ENCODE results near the gene TEX14.

TEX14 gene, protein sequence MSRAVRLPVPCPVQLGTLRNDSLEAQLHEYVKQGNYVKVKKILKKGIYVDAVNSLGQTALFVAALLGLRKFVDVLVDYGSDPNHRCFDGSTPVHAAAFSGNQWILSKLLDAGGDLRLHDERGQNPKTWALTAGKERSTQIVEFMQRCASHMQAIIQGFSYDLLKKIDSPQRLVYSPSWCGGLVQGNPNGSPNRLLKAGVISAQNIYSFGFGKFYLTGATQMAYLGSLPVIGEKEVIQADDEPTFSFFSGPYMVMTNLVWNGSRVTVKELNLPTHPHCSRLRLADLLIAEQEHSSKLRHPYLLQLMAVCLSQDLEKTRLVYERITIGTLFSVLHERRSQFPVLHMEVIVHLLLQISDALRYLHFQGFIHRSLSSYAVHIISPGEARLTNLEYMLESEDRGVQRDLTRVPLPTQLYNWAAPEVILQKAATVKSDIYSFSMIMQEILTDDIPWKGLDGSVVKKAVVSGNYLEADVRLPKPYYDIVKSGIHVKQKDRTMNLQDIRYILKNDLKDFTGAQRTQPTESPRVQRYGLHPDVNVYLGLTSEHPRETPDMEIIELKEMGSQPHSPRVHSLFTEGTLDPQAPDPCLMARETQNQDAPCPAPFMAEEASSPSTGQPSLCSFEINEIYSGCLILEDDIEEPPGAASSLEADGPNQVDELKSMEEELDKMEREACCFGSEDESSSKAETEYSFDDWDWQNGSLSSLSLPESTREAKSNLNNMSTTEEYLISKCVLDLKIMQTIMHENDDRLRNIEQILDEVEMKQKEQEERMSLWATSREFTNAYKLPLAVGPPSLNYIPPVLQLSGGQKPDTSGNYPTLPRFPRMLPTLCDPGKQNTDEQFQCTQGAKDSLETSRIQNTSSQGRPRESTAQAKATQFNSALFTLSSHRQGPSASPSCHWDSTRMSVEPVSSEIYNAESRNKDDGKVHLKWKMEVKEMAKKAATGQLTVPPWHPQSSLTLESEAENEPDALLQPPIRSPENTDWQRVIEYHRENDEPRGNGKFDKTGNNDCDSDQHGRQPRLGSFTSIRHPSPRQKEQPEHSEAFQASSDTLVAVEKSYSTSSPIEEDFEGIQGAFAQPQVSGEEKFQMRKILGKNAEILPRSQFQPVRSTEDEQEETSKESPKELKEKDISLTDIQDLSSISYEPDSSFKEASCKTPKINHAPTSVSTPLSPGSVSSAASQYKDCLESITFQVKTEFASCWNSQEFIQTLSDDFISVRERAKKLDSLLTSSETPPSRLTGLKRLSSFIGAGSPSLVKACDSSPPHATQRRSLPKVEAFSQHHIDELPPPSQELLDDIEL (N-terminal part only)

DNA sequence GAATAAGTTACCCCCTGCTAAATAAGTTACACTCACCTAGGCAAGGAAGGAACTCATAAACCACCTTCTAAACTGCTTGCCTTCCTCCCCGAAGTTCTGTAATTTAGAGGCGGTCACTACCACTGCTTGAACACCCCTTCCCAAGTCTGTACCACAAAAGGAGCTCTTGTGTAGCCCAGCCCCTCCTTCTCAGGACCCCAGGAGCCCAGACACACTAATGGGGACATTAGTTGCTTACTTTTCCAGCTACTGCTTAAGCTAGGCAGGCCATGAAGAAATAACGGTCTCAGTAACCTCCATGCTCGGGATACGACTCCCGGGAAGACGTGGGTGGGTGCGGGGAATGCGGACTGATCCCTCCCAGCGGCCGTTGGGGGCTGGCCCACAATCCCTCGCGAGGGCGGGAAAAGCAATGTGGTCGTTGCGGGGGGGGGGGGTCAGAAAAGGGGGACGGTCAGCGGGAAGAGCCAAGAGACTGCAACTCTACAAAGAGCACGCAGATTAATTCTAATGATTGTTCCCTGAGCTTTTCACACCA is at the start of gene TEX14:
Gene TEX14, minus strand, starts transcription at position 345 of the 538 bp plus-strand sequence. CDS start 40,044 bp downstream, outside the sequence.
- H3K27ac ChIP-seq: peak within 1 kb of the TSS; percentile 58
- no peak for DNase-seq (ENCODE audit: low read depth, low spot score)

DNA sequence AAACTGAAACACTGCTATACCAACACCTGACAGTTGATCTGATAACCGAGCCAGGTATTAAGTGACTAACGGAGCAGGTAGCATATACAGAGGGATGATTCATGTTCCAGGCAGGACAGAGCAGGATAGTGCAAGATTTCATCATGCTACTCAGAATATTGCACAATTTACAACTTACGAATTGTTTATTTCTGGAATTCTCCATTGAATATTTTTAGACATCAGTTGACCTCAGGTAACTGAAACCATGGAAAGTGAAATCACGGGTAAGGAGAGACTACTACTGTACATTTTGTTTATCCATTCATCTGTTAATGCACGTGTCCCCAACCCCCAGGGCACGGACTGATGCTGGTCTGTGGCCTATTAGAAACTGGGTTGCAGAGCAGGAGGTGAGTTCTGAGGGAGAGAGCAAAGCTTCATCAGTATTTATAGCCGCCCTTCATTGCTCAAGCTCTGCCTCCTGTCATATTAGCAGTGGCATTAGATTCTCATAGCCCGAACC is 49.3 kb upstream of the TEX14 start:
- H3K27ac ChIP-seq: peak overlapping the region; percentile 58
- DNase-seq (ENCODE audit: low read depth, low spot score): peak; percentile 88

DNA sequence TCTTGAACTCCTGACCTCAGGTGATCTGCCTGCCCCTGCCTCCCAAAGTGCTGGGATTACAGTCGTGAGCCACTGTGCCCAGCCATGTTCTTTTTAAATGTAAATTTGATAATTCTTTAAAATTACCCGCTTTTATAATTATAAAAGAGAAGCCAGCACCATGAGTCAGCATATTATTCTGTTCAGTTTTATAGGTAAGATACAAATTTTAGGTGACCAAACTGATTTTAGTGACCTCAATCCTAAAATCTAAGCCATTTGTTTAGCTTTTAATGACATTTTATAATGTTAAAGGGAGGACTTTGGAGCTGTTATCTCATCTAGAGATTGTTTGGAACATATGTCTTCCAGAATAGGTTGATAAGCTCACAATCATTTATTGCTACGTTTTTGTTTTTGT is 43.0 kb upstream of the TEX14 start:
- no peak overlapping the region for H3K27ac ChIP-seq
- no peak for DNase-seq (ENCODE audit: low read depth, low spot score)

DNA sequence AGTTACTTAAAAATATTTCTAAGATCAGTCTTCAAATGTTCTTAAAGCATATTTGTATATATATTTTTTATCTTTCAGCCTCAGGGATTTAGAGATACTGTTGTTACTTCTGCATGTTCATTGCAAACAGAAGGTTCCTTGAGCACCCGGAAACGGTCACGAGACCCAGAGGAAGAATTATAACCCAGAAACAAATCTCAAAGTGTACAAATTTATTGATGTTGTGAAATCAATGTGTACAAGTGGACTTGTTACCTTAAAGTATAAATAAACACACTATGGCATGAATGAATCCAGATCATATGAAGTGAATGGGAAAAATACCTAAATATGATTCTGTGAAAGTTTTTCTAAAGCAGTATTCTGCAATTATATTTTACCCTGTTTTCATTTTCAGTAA is 42.2 kb upstream of the TEX14 start:
- H3K27ac ChIP-seq: no peak overlapping the region
- no peak for DNase-seq (ENCODE audit: low read depth, low spot score)

DNA sequence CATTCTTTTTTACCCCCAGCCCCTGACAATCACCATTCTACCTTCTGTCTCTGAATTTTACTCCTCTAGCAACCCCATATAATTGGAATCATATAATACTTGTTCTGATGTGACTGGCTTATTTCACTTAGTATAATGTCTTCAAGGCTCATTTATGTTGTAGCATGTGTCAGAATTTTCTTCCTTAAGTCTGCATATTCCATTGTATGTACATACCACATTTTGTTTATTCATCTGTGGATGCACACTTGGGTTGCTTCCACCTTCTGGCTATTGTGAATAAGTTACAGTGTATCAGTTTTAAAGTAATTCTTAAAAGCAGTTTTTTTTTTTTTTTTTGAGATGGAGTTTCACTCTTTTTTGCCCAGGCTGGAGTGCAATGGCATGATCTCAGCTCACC is 39.1 kb upstream of the TEX14 start:
- DNase-seq (ENCODE audit: low read depth, low spot score): no peak
- H3K27ac ChIP-seq: no peak overlapping the region

DNA sequence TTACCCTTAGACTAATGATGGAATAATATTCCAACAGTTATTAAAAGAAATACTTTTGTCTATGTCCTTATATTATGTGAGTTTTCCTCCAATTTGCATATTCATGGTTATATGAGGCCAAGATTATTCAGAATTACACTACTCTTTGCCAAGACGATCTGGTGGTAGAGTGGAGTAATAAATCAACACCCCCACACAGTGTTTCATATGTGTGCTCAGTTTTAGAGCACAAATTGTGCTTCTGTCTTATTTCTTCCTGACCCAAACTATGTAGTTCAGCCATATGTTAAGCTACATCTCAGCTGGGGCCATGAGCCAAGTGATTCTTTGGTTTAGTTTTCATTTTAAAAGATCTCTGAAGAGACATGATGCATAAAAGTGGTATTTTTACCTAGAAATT is 37.0 kb upstream of the TEX14 start:
- DNase-seq (ENCODE audit: low read depth, low spot score): no peak
- no peak overlapping the region for H3K27ac ChIP-seq

DNA sequence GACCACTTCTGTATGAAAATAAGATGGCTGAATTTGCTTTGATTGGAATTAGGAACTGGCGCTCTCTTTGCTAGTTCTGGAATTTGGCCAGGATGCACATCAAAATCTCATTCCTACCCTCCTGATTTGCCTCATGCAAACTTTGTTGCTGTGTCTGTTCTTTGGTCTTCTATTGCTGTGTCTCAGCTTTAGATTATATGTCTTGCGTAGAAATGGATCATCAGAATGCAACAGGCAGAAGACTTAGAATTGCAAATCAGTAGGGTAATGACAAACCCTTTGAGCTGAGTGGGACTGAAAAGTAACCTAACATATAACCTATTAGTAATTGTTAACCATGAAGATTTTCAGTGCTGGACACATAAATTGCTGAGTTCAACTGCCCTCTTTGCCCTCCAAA is 30.9 kb upstream of the TEX14 start:
- no peak overlapping the region for H3K27ac ChIP-seq
- no peak for DNase-seq (ENCODE audit: low read depth, low spot score)

DNA sequence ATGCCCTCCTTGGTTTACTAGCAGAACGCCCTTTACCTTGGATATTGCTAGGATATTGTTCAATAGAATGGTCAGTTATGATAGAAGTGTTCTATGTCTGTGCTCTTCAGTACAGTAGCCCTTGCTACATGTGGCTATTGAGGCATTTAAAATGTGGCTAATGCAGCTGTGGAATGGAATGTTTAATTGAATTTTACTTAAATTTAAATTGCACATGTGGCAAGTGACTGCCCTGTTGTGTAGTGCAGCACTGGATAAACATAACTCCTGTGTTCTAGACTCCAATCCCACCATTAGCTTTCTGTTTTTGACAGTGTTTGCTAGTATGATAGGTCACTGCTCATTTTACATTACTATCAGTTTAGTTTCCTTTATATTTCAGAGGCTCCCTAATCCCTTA is 30.4 kb upstream of the TEX14 start:
- H3K27ac ChIP-seq: no peak overlapping the region

DNA sequence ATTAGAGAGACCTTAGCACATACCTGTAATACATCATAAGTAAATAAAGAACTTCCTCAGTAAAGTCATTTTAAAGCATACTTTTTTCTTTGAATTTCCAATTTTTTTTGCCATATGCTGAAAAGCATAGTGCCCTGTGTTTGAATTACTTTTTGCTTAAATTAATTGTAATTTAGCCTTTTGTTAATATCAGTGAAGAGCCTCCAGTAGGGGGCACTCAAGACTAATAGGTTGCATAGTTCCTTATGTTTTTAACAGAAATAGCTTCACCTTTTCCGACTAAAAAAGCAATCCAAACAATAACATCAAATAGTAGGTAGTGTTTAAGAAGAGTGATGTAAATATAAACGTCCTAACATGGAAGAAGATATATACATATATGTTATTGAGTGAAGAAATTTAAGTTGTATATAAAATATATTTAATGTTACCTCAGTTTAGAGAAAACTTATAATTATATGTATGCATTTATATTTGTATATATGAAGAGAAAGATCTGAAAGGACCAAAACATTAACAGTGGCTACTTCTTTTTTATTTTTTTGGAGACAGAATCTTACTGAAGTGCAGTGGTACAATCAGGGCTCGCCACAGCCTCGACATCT is 19.2 kb upstream of the TEX14 start:
- no peak for DNase-seq (ENCODE audit: low read depth, low spot score)
- H3K27ac ChIP-seq: no peak overlapping the region

More for the DNA sequence above, 30.4 kb upstream of the TEX14 start:
- DNase-seq (ENCODE audit: low read depth, low spot score): no peak

DNA sequence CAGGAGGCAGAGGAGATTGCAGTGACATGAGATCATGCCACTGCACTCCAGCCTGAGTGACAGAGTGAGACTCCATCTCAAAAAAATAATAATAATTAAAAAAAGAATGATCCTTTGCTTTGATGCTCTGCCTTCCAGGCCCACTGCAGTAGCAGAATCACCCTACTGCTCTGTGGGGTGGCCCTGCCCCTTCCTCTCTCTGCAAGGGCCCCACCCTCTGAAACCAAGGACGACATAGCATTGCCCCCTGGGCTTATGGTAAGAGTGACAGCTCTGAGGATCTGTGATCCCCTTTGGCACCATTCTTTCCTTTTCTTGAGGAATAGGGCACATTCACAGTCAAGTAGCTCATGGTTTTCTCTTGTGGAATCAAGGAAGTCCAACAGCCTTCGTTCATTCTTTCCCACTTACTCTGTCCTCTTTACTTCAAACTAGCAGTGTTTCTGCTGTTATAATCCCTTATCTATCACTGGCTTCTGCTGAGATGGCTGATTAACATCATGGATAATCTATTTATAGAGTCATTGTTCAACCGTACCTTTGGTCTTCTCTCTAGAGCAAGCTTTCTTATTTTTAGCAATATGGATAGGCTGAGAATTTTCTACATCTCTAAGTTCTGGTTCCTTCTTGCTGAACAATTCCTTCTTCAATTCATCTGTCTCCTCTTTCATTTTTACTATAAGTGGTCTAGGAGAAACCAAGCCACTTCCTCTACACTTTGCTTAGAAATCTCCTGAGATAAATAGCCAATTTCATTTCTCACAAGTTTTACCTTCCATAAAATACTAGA is 14.7 kb upstream of the TEX14 start:
- DNase-seq (ENCODE audit: low read depth, low spot score): no peak
- no peak overlapping the region for H3K27ac ChIP-seq

DNA sequence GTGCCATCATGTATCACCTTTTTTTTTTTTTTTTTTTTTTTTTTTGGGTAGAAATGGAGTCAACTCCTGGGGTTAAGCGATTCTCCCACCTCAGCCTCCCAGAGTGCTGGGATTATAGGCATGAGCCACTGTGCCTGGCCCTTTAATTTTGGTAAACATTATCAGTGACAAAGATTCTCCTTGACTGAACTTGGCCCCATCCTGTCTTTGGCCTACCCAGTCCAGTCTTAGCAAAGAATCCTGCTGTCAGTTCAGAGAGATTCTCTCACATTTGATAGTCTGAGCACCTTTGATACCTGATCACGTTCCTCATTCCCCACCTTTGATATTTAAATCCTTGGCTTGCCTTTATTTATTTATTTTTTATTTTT is 12.1 kb upstream of the TEX14 start:
- no peak for DNase-seq (ENCODE audit: low read depth, low spot score)
- H3K27ac ChIP-seq: no peak overlapping the region

DNA sequence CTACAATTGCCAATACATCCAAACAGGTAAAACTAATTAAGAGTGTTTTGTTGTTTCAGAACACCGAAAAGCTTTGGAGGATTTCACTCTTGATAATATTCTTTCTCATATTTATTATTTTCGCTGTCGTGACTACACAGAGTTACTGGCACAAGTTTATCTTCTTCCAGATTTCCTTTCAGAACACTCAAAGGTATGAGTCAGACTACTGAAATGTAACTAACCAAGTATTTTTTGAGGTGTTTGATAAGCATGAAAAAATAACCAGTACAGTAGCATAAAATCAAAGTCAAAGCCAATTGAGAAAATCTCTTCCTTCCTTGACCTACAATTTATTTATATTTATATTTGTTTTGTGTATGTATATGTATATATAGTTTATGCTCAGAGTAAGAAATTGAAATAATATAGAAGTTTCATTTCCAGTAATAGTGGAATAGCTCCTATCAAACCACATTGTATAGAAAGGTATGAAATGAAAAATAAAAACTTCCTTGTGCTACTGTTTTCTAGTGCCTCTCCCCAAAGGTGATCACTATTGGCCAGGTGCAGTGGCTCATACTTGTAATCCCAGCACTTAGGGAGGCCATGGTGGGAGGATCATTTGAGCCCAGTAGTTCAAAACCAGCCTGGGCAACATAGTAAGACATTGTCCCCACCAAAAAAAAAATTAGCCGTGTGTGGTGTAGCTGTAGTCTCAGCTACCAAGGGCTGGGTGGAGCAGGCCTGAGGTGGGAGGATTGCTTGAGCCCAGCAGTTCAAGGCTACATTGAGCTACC is 11.5 kb upstream of the TEX14 start:
- no peak for DNase-seq (ENCODE audit: low read depth, low spot score)
- H3K27ac ChIP-seq: no peak overlapping the region

DNA sequence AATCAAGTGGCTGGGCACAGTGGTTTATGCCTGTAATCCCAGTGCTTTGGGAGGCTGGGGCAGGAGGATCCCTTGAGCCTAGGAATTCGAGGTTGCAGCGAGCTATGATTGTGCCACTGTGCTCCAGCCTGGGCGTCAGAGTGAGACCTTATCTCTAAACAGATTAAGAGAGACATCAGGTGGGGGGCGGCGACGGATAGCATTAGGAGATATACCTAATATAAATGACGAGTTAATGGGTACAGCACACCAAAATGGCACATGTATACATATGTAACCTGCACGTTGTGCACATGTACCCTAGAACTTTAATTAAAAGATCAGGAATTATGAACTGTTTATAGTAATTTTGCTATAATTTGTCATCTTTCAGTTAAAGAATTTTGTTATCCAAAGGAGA is 10.9 kb upstream of the TEX14 start:
- no peak overlapping the region for H3K27ac ChIP-seq

DNA sequence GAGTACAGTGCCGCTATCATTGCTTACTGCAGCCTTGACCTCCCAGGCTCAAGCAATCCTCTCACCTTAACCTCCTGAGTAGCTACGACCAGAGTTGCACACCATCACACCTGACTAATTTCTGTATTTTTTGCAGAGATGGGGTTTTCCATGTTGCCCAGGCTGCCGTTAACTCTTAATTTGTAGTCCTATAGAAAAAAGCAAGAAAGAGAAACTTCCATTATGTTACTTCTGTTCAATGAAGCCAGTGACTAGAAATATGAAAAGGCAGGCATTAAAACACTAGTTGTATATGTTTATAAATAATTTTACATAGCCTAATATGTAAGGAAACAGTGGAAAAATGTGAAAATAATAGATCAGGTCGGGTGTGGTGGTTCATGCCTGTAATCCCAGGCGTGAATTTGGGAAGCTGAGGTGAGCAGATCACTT is 10.2 kb upstream of the TEX14 start:
- DNase-seq (ENCODE audit: low read depth, low spot score): no peak
- H3K27ac ChIP-seq: no peak overlapping the region

More for the DNA sequence above, 10.9 kb upstream of the TEX14 start:
- no peak for DNase-seq (ENCODE audit: low read depth, low spot score)

DNA sequence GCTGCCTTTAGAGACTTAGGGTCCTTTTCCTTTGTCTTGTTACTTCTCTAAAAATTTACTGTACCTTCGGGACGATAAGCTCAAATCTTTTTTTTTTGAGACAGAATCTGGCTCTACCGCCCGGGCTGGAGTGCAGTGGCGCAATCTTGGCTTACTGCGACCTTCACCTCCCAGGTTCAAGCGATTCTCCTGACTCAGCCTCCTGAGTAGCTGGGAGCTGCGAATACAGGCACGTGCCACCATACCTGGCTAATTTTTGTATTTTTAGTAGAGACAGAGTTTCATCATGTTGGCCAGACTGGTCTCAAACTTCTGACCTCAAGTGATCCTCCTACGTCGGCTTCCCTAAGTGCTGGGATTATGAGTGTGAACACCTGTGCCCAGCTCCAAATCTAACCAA is 7.9 kb upstream of the TEX14 start:
- H3K27ac ChIP-seq: no peak overlapping the region
- no peak for DNase-seq (ENCODE audit: low read depth, low spot score)

DNA sequence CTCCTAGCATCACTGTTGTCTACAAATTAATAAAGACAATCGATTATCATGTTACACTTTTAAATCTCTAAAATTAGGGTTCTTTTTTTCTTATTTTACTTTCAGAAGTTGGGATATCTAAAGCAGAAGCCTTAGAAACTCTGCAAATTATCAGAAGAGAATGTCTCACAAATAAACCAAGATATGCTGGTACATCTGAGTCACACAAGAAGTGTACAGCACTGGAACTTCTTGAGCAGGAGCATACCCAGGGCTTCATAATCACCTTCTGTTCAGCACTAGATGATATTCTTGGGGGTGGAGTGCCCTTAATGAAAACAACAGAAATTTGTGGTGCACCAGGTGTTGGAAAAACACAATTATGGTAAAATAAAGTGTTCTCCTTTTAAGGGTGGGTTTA is 3.0 kb upstream of the TEX14 start:
- no peak overlapping the region for H3K27ac ChIP-seq
- no peak for DNase-seq (ENCODE audit: low read depth, low spot score)

DNA sequence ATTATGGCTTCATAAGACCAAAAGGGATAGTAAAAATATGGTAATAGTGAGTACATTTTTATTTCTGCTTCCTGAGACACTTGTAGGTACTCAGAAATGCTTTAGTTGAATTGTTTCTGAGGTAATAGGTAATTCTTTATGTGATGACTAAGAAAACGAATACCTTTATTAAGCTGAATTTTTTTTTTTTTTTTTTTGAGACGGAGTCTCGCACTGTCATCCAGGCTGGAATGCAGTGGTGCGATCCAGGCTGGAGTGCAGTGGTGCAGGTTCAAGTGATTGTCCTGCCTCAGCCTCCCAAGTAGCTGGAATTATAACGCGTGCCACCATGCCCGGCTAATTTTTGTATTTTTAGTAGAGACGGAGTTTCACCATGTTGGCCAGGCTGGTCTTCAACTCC is 2.5 kb upstream of the TEX14 start:
- H3K27ac ChIP-seq: no peak overlapping the region
- no peak for DNase-seq (ENCODE audit: low read depth, low spot score)

DNA sequence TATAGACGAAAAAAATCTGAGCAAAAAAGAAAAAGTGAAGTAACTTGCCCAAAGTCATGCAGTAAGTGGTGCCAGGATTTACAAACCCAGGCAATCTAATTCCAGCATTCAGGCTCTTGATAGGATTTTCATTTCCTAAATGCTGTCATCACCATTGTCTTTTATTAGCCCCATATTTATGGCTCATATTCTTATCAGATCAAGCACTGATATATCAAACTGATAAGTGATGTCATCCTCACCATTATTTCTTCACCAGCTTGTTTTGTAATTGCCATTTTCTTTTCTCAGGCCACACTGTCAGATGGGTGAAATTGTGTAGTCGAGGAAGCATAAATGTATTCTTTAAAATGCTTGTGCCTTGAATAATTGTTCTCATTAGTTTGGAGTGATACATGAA is 1.9 kb upstream of the TEX14 start:
- no peak for DNase-seq (ENCODE audit: low read depth, low spot score)

More for the DNA sequence above, 1.9 kb upstream of the TEX14 start:
- peak overlapping the region; percentile 58 for H3K27ac ChIP-seq
